Cardiac fibroblast (primary cell): Measurements from ENCODE around the gene SHOC2.
"Not testable (repeated sequence)": the region's sequence is repeated elsewhere in the genome, so short reads cannot be mapped to it uniquely, and the experiment has no call there.

Experiments used
- DNase-seq, 2 donors: peaks; one replicate each; pipeline versions ENCODE4 v3.0.0 to v3.0.0-alpha.2; 2010; ENCODE audit warnings: low read depth in 2 of 2
- H3K4me3 ChIP-seq, 2 donors: replicated peaks in 1 of 2; 1 replicate in 1 of 2; 2 replicates in 1 of 2; pipeline ENCODE4 v1.5.1; 2011; ENCODE audit warnings: low read depth in 2 of 2, low read length in 2 of 2, mild to moderate bottlenecking in 2 of 2, moderate library complexity in 1 of 2
- CTCF ChIP-seq: IDR thresholded peaks from one replicate; pipeline ENCODE4 v1.5.1; 2011; ENCODE audit warnings: low read depth, mild to moderate bottlenecking, low read length, inconsistent platforms

SHOC2 gene

GRCh38 chr10:110915035-110915434 lies 4.4 kb upstream of the SHOC2 start:
- TF ChIP-seq CTCF = no peak
- no peak overlapping the region for H3K4me3 ChIP-seq
- no peak for DNase-seq

GRCh38 chr10:110915600-110915999 lies 3.8 kb upstream of the SHOC2 start:
- H3K4me3 ChIP-seq, DNase-seq: not testable (repeated sequence)

- no peak overlapping the region for H3K4me3 ChIP-seq
- DNase-seq = peak; percentile 66 to 78
- no peak for TF ChIP-seq CTCF
Observed at GRCh38 chr10:110916554-110917346, 2.7 kb upstream of the SHOC2 start.

- TF ChIP-seq CTCF = no peak
- peak overlapping the region; percentile 73 to 82 for H3K4me3 ChIP-seq
- peak; percentile 97 to 98 for DNase-seq
Observed at GRCh38 chr10:110918269-110918642, 1.1 kb upstream of the SHOC2 start.

GRCh38 chr10:110918643-110919348 lies 608 bp upstream of the SHOC2 start, which contains the start of gene BBIP1:
Gene BBIP1, minus strand, starts transcription at chr10:110919180. Its CDS starts 1,023 bp downstream, at chr10:110918157.
- peak; percentile 100 for DNase-seq
- peak within 1 kb of the TSS; percentile 73 to 83 for H3K4me3 ChIP-seq
- no peak for TF ChIP-seq CTCF

GRCh38 chr10:110919971-110920881 lies 822 bp downstream of the SHOC2 start:
- no peak for TF ChIP-seq CTCF
- peak overlapping the region; percentile 73 to 83 for H3K4me3 ChIP-seq
- DNase-seq = peak; percentile 67 to 78
